Osteoblast (primary cell): ENCODE data around the gene MTRF1. TPM values are rescaled to one million over a fixed set of nuclear protein-coding genes. Genes with fewer than 3 reads are reported as not detected.
"Not testable (repeated sequence)": the region's sequence is repeated elsewhere in the genome, so short reads cannot be mapped to it uniquely, and the experiment has no call there.

ENCODE experiments used
- DNase-seq: peaks from one replicate; pipeline ENCODE4 v3.0.0; 2011; ENCODE audit warnings: low spot score, mixed read lengths; ENCODE audit not compliant: insufficient read length; ENCODE audit errors: missing footprints
- H2AFZ ChIP-seq: 2 replicates; pipeline ENCODE4 v1.6.0; 2011; ENCODE audit warnings: mild to moderate bottlenecking, low read length
- H3K27ac ChIP-seq: 2 replicates; pipeline ENCODE4 v1.5.1; 2011; ENCODE audit warnings: mild to moderate bottlenecking, low read depth, low read length, moderate library complexity
- H3K27me3 ChIP-seq: 2 replicates; pipeline ENCODE4 v1.6.0; 2012; ENCODE audit warnings: mild to moderate bottlenecking, control low read depth, inconsistent platforms, low read length, moderate library complexity; ENCODE audit not compliant: insufficient read depth
- H3K36me3 ChIP-seq: 2 replicates; pipeline ENCODE4 v1.5.1; 2011; ENCODE audit warnings: mild to moderate bottlenecking, low read length, control low read depth, moderate library complexity; ENCODE audit not compliant: insufficient read depth
- H3K4me1 ChIP-seq: 2 replicates; pipeline ENCODE4 v1.5.1; 2011; ENCODE audit warnings: mild to moderate bottlenecking, low read length, control low read depth, moderate library complexity; ENCODE audit not compliant: insufficient read depth
- H3K4me2 ChIP-seq: 2 replicates; pipeline ENCODE4 v1.6.0; 2011; ENCODE audit warnings: mild to moderate bottlenecking, low read length; ENCODE audit not compliant: insufficient read depth
- H3K4me3 ChIP-seq: fragments of 200-600 bp; sonication (generic); 3 replicates; pipeline ENCODE4 v1.5.1; 2012; ENCODE audit warnings: mild to moderate bottlenecking, low read length, inconsistent platforms; ENCODE audit not compliant: insufficient read depth
- H3K79me2 ChIP-seq: 2 replicates; pipeline ENCODE4 v1.6.0; 2012; ENCODE audit warnings: mild to moderate bottlenecking, low read length, control low read depth, inconsistent platforms; ENCODE audit not compliant: insufficient read depth
- H3K9me3 ChIP-seq: 2 replicates; pipeline ENCODE4 v1.5.1; 2011; ENCODE audit warnings: low read depth, low read length, control low read depth
- H4K20me1 ChIP-seq: 2 replicates; pipeline ENCODE4 v1.6.0; 2012; ENCODE audit warnings: mild to moderate bottlenecking, low read length, control low read depth; ENCODE audit not compliant: insufficient read depth
- total RNA-seq: library from RNA; depleted of rRNA; stranded (reverse); fragments of >200 nt; gene quantifications from 2 replicates; pipeline ENCODE4 v1.2.3, GENCODE V29; 2012
- TF ChIP-seq, protein P1 (sequence below): IDR thresholded peaks from 2 replicates; pipeline ENCODE4 v1.5.1; 2011; ENCODE audit warnings: mild to moderate bottlenecking, low read depth, low read length, moderate library complexity; ENCODE audit errors: extremely low read depth

Gene MTRF1
- total RNA-seq, 1 donor = 6.9 TPM

DNA sequence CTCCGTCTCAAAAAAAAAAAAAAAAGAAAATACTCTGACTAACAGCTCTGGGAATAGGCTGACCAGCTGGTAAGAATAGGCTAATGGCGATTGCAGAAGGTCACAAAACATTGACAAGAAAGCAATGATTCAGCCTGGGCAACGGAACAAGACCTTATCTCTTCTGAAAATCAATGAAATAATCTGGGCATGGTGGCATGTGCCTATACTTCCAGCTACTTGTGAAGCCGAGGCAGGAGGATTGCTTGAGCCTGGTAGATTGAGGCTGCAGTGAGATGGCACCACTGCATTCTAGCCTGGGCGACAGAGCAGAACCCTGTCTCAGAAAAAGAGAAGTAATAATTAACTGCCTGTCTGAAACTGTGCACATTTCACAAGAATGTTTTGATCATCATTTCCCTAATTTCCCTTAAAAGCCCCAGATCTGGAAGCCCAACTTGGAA lies 18.8 kb upstream of the MTRF1 start:
- Histone ChIP-seq H3K4me1 (peaks cover 8% of the 10 kb centered on the region), H3K36me3 (no peaks in the 10 kb centered on the region)

DNA sequence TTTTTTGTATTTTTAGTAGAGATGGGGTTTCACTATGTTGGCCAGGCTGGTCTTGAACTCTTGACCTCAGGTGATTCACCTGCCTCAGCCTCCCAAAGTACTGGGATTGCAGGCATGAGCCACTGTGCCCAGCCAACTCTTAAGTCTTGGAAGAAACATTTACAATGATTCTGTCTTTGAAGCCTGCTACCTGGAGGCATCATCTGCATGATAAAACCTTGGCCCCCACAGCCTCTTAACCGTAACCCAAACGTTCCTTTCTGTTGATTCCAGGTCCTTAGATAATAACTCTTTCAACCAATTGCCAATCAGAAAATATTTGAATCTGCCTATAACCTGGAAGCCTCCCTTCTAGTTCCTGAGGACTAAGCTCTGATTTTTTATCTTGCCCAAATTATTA lies 15.8 kb upstream of the MTRF1 start:
- H3K4me2 ChIP-seq, H3K36me3 ChIP-seq, H3K4me1 ChIP-seq, H3K27me3 ChIP-seq, H4K20me1 ChIP-seq, DNase-seq, H3K9me3 ChIP-seq, H2AFZ ChIP-seq, H3K4me3 ChIP-seq, H3K27ac ChIP-seq, H3K79me2 ChIP-seq: not testable (repeated sequence)

More for the DNA sequence above, 18.8 kb upstream of the MTRF1 start:
- H3K4me3 ChIP-seq = no peak overlapping the region
- no peaks in the 10 kb centered on the region for H3K27me3 ChIP-seq
- H4K20me1 ChIP-seq = no peaks in the 10 kb centered on the region
- H3K79me2 ChIP-seq = no peaks in the 10 kb centered on the region
- no peak for DNase-seq
- TF ChIP-seq, protein P1, sequence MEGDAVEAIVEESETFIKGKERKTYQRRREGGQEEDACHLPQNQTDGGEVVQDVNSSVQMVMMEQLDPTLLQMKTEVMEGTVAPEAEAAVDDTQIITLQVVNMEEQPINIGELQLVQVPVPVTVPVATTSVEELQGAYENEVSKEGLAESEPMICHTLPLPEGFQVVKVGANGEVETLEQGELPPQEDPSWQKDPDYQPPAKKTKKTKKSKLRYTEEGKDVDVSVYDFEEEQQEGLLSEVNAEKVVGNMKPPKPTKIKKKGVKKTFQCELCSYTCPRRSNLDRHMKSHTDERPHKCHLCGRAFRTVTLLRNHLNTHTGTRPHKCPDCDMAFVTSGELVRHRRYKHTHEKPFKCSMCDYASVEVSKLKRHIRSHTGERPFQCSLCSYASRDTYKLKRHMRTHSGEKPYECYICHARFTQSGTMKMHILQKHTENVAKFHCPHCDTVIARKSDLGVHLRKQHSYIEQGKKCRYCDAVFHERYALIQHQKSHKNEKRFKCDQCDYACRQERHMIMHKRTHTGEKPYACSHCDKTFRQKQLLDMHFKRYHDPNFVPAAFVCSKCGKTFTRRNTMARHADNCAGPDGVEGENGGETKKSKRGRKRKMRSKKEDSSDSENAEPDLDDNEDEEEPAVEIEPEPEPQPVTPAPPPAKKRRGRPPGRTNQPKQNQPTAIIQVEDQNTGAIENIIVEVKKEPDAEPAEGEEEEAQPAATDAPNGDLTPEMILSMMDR = no peak
- no peak overlapping the region for H2AFZ ChIP-seq
- H3K4me2 ChIP-seq = no peak overlapping the region
- H3K9me3 ChIP-seq = no peaks in the 10 kb centered on the region
- H3K27ac ChIP-seq = no peak overlapping the region

DNA sequence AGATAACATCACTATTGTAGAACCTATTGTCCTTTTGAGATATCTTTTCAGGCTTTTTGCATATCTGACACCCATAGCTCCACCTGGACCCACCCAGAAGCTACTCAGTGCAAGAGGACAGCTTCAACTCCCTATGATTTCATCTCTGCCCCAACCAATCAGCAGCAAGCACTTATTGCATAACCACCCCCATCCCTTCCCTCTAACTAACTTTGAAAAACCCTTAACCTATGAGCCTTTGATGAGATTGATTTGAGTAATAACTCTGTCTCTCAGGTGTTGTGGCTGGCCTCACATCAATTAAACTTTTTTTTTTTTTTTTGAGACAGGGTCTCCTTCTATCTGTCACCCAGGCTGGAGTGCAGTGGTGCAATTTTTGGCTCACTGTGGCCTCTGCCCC lies 13.4 kb upstream of the MTRF1 start:
- TF ChIP-seq, protein P1 = no peak
- H3K9me3 ChIP-seq = no peaks in the 10 kb centered on the region
- H4K20me1 ChIP-seq = no peaks in the 10 kb centered on the region
- no peak overlapping the region for H3K27ac ChIP-seq
- no peaks in the 10 kb centered on the region for H3K36me3 ChIP-seq
- no peak overlapping the region for H2AFZ ChIP-seq
- no peaks in the 10 kb centered on the region for H3K79me2 ChIP-seq
- no peak overlapping the region for H3K4me2 ChIP-seq
- no peak for DNase-seq
- H3K4me1 ChIP-seq = no peaks in the 10 kb centered on the region
- no peaks in the 10 kb centered on the region for H3K27me3 ChIP-seq
- no peak overlapping the region for H3K4me3 ChIP-seq

DNA sequence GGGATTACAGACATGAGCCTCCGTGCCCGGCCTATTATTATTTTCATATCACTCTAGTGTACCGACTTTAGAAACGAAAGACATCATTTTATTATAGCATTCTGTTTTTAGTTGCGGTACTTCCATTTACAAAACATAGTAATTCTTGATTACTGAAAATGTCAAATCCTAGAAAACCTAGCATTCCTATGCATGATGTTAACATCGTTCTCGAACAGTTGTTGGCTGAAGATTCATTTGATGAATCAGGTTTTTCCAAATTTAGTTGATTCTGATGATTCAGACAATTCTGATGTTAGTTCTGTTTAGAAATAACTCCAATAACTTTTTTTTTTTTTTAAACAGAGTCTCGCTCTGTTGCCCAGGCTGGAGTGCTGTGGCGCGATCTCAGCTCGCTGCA lies 11.5 kb upstream of the MTRF1 start:
- H3K79me2 ChIP-seq = no peaks in the 10 kb centered on the region
- TF ChIP-seq, protein P1 = no peak
- no peaks in the 10 kb centered on the region for H3K4me1 ChIP-seq
- no peak overlapping the region for H3K4me2 ChIP-seq
- no peaks in the 10 kb centered on the region for H3K27me3 ChIP-seq
- DNase-seq = no peak
- H3K4me3 ChIP-seq = no peak overlapping the region
- no peak overlapping the region for H2AFZ ChIP-seq
- H4K20me1 ChIP-seq = no peaks in the 10 kb centered on the region
- H3K36me3 ChIP-seq = no peaks in the 10 kb centered on the region
- H3K9me3 ChIP-seq = no peaks in the 10 kb centered on the region
- H3K27ac ChIP-seq = no peak overlapping the region
